ENCODE data around the gene DCUN1D3.

DNA sequence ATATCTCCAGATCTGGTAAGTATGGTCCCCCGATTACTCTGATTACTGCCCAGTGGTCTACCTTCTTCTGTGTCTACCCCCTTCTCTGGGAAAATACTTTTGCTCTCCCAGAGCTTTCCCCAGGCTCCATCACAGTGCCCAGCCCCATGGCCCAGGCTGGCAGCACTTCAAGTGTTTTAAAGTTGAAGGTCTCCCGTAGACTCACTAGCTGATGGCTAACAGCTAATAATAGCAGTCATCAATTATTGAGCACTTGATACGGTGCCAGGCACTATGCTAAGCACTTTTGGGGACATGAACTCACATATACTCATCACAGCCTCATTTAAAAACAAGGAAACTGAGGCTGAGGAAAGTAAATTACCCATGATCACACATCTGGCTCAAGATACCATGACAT is 33.4 kb downstream of the DCUN1D3 start:
- TF ChIP-seq POLR2AphosphoS5 (IDR thresholded peaks at IDR 0.05; ENCODE audit: low read depth, low read length) (no peak), POLR2A (IDR thresholded peaks at IDR 0.05; ENCODE audit: low read depth, low read length) (no peak)

Data from GM12892 (cell line).